Hepatocyte (in vitro differentiated cells): ENCODE data around the gene FAM83E. TPM values are rescaled to one million over a fixed set of nuclear protein-coding genes. Genes with fewer than 3 reads are reported as not detected.

Source experiments
- DNase-seq: peaks from one replicate; pipeline ENCODE4 v3.0.0-alpha.2; 2016; ENCODE audit warnings: low spot score
- H2AFZ ChIP-seq: fragments of 200-600 bp; sonication (generic); 2 replicates; pipeline ENCODE4 v1.6.0; 2016; ENCODE audit warnings: antibody characterized with exemption, mild to moderate bottlenecking
- H3K27ac ChIP-seq: fragments of 200-600 bp; sonication (generic); 2 replicates; pipeline ENCODE4 v1.5.1; 2016; ENCODE audit warnings: mild to moderate bottlenecking
- H3K27me3 ChIP-seq: fragments of 200-600 bp; sonication (generic); 2 replicates; pipeline ENCODE4 v1.6.1; 2016
- H3K36me3 ChIP-seq: fragments of 200-600 bp; sonication (generic); replicated peaks from 2 replicates; pipeline ENCODE4 v1.5.1; 2016; ENCODE audit warnings: low read depth; ENCODE audit not compliant: insufficient read depth
- H3K4me1 ChIP-seq: fragments of 200-600 bp; sonication (generic); 2 replicates; pipeline ENCODE4 v1.5.1; 2016; ENCODE audit warnings: mild to moderate bottlenecking, moderate library complexity; ENCODE audit not compliant: insufficient read depth
- H3K4me2 ChIP-seq: fragments of 200-600 bp; sonication (generic); 2 replicates; pipeline ENCODE4 v1.6.0; 2016
- H3K4me3 ChIP-seq: fragments of 200-600 bp; sonication (generic); 2 replicates; pipeline ENCODE4 v1.5.1; 2016; ENCODE audit warnings: mild to moderate bottlenecking
- H3K79me2 ChIP-seq: fragments of 200-600 bp; sonication (generic); 2 replicates; pipeline ENCODE4 v1.6.0; 2017; ENCODE audit warnings: mild to moderate bottlenecking
- H3K9me2 ChIP-seq: fragments of 200-600 bp; sonication (generic); replicated peaks from 2 replicates; pipeline ENCODE4 v1.6.0; 2017; ENCODE audit warnings: mild to moderate bottlenecking; ENCODE audit not compliant: insufficient read depth
- H3K9me3 ChIP-seq: fragments of 200-600 bp; sonication (generic); 2 replicates; pipeline ENCODE4 v1.5.1; 2016; ENCODE audit warnings: low read depth, mild to moderate bottlenecking
- H4K20me1 ChIP-seq: fragments of 200-600 bp; sonication (generic); 2 replicates; pipeline ENCODE4 v1.6.0; 2016; ENCODE audit warnings: mild to moderate bottlenecking; ENCODE audit not compliant: insufficient read depth, poor library complexity, severe bottlenecking
- CTCF ChIP-seq: fragments of 200-600 bp; sonication (generic); IDR thresholded peaks from 2 replicates; pipeline ENCODE4 v1.5.1; 2016; ENCODE audit warnings: antibody characterized with exemption, mild to moderate bottlenecking; ENCODE audit not compliant: poor library complexity
- EZH2 ChIP-seq: fragments of 200-600 bp; sonication (generic); IDR thresholded peaks from 2 replicates; pipeline ENCODE4 v1.6.1; 2016; ENCODE audit warnings: antibody characterized with exemption, mild to moderate bottlenecking, borderline replicate concordance
- EZH2phosphoT487 ChIP-seq: fragments of 200-600 bp; sonication (generic); IDR thresholded peaks from one replicate; pipeline ENCODE4 v1.6.1; 2018; ENCODE audit warnings: antibody characterized with exemption, mild to moderate bottlenecking, low read depth, moderate library complexity; ENCODE audit not compliant: unreplicated experiment, severe bottlenecking
- WGBS: methylation state at CpG from one replicate; pipeline ENCODE4 v1.1.6; 2016; ENCODE audit warnings: low lambda C conversion rate; ENCODE audit errors: missing lambda C conversion rate; 5-methylcytosine and 5-hydroxymethylcytosine counted together
- polyA plus RNA-seq: library from polyadenylated mRNA; unstranded; fragments of >200 nt; fragmentation: Nextera tagmentation; extraction: Ambion mirVana; gene quantifications from 2 replicates; pipeline ENCODE4 v1.2.1, GENCODE V29; 2016
- total RNA-seq: library from RNA; depleted of rRNA; stranded (reverse); fragments of >200 nt; gene quantifications from 2 replicates; pipeline ENCODE4 v1.2.3, GENCODE V29; 2014

The FAM83E gene
- total and polyA plus RNA-seq, 2 experiments from 2014 or later, result 12.4 to 22.2 TPM

GRCh38 chr19:48596679-48597465 lies 18.0 kb downstream of the FAM83E start:
- Histone ChIP-seq H4K20me1 (no peaks in the 10 kb centered on the region), H3K79me2 (no peaks in the 10 kb centered on the region), H3K9me2 (no peaks in the 10 kb centered on the region), H2AFZ (no peak overlapping the region), H3K4me1 (no peaks in the 10 kb centered on the region), H3K4me2 (no peak overlapping the region), H3K27me3 (no peaks in the 10 kb centered on the region), H3K36me3 (no peaks in the 10 kb centered on the region), H3K9me3 (no peaks in the 10 kb centered on the region), H3K27ac (no peak overlapping the region), H3K4me3 (no peak overlapping the region)
- 86% methylated on average over 39 of the region's 39 CpGs for WGBS
- no peak for DNase-seq
- TF ChIP-seq EZH2phosphoT487 (no peak), CTCF (no peak), EZH2 (no peak)

DNA sequence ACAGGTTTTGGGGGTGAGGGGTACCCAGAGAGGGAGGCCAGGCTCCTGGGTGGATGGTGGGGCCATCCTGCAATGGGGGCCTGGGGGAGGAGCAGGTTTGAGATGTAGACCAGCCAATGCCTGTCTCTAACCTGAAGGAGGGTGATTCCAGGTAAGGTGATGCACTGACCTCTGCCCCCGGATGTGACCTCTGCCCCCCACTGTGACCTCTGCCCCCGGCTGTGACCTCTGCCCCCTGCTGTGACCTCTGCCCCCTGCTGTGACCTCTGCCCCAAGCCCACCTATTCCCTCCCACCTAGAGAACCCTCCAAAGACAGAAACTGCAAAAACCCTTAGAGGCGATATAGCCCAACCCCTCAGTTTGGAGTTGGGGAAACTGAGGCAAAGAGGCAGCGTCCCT lies 18.6 kb downstream of the FAM83E start:
- DNase-seq, result no peak
- no peaks in the 10 kb centered on the region for H3K79me2 ChIP-seq
- no peak overlapping the region for H3K4me2 ChIP-seq
- H3K4me3 ChIP-seq, result no peak overlapping the region
- H4K20me1 ChIP-seq, result no peaks in the 10 kb centered on the region
- no peak overlapping the region for H3K27ac ChIP-seq
- no peak overlapping the region for H2AFZ ChIP-seq
- 87% methylated on average over 3 of the region's 4 CpGs for WGBS
- no peaks in the 10 kb centered on the region for H3K9me3 ChIP-seq
- H3K27me3 ChIP-seq, result no peaks in the 10 kb centered on the region
- TF ChIP-seq CTCF (no peak), EZH2 (no peak), EZH2phosphoT487 (no peak)
- H3K9me2 ChIP-seq, result no peaks in the 10 kb centered on the region
- H3K36me3 ChIP-seq, result no peaks in the 10 kb centered on the region
- no peaks in the 10 kb centered on the region for H3K4me1 ChIP-seq

DNA sequence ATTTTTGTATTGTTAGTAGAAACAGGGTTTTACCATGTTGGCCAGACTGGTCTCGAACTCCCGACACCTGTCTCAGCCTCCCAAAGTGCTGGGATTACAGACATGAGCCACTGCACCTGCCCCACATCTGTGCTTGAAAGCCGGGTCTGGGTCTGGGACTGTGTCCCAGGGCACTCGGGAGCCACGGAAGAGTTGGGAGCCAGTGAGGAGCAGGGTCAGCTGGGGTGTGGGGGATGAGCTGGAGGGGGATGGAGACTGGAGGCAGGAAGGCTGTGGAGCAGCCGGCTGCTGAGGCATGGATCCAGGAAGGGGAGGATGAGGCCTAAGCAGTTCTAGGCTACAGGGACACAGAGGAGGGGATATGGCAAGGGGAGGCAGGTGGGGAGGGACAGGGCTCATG lies 19.0 kb downstream of the FAM83E start:
- Histone ChIP-seq H3K9me3 (no peaks in the 10 kb centered on the region), H3K4me2 (no peak overlapping the region), H3K9me2 (no peaks in the 10 kb centered on the region), H3K4me3 (no peak overlapping the region), H4K20me1 (no peaks in the 10 kb centered on the region), H3K27ac (no peak overlapping the region), H3K36me3 (no peaks in the 10 kb centered on the region), H2AFZ (no peak overlapping the region), H3K27me3 (no peaks in the 10 kb centered on the region), H3K4me1 (no peaks in the 10 kb centered on the region), H3K79me2 (no peaks in the 10 kb centered on the region)
- TF ChIP-seq CTCF (no peak), EZH2phosphoT487 (no peak), EZH2 (no peak)
- 88% methylated on average over 6 of the region's 6 CpGs for WGBS
- no peak for DNase-seq
